ENCODE measurements around the gene PYURF. TPM values are rescaled to one million over a fixed set of nuclear protein-coding genes. Genes with fewer than 3 reads are reported as not detected.
"Not testable (repeated sequence)": the region's sequence is repeated elsewhere in the genome, so short reads cannot be mapped to it uniquely, and the experiment has no call there.

The PYURF gene
- total RNA-seq, 1 experiment from 2014 or later: 143 TPM

DNA sequence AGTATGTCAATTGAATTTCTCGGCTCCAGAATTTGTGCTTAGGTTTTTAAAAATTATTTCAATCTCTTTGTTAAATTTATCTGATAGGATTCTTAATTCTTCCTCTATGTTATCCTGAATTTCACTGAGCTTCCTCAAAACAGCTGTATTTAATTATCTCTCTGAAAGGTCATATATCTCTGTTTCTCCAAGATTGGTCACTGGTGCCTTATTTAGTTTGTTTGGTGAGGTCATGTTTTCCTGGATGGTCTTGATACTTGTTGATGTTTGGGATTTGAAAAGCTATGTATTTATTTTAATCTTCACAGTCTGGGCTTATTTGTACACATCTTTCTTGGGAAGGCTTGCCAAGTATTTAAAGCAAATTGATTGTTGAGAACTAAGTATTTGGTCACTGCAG is 44.0 kb upstream of the PYURF start:
- CTCF ChIA-PET: no interaction called here
- intact Hi-C loops (cut with micrococcal nuclease): no loop called here
- H3K4me1 ChIP-seq (ENCODE audit: insufficient read depth, low read length): no peaks in the 10 kb centered on the region
- no peak overlapping the region for H2AFZ ChIP-seq (ENCODE audit: low read length)
- TF ChIP-seq, protein P1, sequence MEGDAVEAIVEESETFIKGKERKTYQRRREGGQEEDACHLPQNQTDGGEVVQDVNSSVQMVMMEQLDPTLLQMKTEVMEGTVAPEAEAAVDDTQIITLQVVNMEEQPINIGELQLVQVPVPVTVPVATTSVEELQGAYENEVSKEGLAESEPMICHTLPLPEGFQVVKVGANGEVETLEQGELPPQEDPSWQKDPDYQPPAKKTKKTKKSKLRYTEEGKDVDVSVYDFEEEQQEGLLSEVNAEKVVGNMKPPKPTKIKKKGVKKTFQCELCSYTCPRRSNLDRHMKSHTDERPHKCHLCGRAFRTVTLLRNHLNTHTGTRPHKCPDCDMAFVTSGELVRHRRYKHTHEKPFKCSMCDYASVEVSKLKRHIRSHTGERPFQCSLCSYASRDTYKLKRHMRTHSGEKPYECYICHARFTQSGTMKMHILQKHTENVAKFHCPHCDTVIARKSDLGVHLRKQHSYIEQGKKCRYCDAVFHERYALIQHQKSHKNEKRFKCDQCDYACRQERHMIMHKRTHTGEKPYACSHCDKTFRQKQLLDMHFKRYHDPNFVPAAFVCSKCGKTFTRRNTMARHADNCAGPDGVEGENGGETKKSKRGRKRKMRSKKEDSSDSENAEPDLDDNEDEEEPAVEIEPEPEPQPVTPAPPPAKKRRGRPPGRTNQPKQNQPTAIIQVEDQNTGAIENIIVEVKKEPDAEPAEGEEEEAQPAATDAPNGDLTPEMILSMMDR (conservative IDR thresholded peaks at IDR 0.05; ENCODE audit: low read depth, low read length): no peak
- TF ChIP-seq EZH2phosphoT487 (IDR thresholded peaks at IDR 0.05; ENCODE audit: borderline replicate concordance, low read length) (no peak), EZH2 (IDR thresholded peaks at IDR 0.05; ENCODE audit: low read length, unreplicated experiment) (no peak)
- no peaks in the 10 kb centered on the region for H3K79me2 ChIP-seq (ENCODE audit: low read length)
- no peak overlapping the region for H3K27ac ChIP-seq (ENCODE audit: low read length)
- no peaks in the 10 kb centered on the region for H3K27me3 ChIP-seq (ENCODE audit: low read length)
- no peaks in the 10 kb centered on the region for H3K36me3 ChIP-seq (ENCODE audit: low read depth, low read length)
- no peak overlapping the region for H3K4me2 ChIP-seq (ENCODE audit: low read length)
- BruUV-seq (replicated peaks): no TSS peak
- no peak for ATAC-seq
- no peaks in the 10 kb centered on the region for H4K20me1 ChIP-seq (ENCODE audit: low read length)
- no peaks in the 10 kb centered on the region for H3K9me3 ChIP-seq (ENCODE audit: low read length)
- no peak overlapping the region for H3K9ac ChIP-seq (ENCODE audit: low read length)
- POLR2A ChIA-PET (ENCODE audit: unreplicated experiment): no interaction called here
- H3K9me2 ChIP-seq (replicated peaks; ENCODE audit: low read length): 0 out of 2 replicates have a peak, but pooled peaks cover 4% of the 10 kb centered on the region
- H3K4me3 ChIP-seq (ENCODE audit: low read length): no peak overlapping the region
- DNase-seq: no peak
- no peaks in the 10 kb centered on the region for H3F3A ChIP-seq (ENCODE audit: low read length, unreplicated experiment)

DNA sequence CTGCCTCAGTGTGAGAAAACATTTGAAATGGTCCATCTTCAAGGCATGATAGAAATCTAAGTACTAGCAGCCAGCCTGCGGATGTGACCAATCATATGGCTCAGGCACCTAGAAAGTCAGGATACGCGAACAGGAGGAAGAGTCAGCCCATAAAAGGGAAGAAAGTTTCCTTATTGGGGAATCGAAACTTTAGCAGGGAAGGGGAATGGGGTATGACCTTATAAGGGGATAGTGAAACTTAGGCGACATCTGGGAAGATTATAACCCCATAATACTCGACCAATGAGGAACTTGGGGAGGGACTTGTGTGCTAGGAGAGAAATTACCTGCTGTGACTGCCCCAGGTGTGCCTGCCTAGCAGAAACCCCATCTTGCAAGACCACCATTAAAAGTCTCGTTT is 26.2 kb upstream of the PYURF start:
- CTCF ChIA-PET: no interaction called here
- TF ChIP-seq EZH2phosphoT487 (IDR thresholded peaks at IDR 0.05; ENCODE audit: borderline replicate concordance, low read length) (no peak), EZH2 (IDR thresholded peaks at IDR 0.05; ENCODE audit: low read length, unreplicated experiment) (no peak)
- TF ChIP-seq, protein P1 (conservative IDR thresholded peaks at IDR 0.05; ENCODE audit: low read depth, low read length): no peak
- no peaks in the 10 kb centered on the region for H3K79me2 ChIP-seq (ENCODE audit: low read length)

DNA sequence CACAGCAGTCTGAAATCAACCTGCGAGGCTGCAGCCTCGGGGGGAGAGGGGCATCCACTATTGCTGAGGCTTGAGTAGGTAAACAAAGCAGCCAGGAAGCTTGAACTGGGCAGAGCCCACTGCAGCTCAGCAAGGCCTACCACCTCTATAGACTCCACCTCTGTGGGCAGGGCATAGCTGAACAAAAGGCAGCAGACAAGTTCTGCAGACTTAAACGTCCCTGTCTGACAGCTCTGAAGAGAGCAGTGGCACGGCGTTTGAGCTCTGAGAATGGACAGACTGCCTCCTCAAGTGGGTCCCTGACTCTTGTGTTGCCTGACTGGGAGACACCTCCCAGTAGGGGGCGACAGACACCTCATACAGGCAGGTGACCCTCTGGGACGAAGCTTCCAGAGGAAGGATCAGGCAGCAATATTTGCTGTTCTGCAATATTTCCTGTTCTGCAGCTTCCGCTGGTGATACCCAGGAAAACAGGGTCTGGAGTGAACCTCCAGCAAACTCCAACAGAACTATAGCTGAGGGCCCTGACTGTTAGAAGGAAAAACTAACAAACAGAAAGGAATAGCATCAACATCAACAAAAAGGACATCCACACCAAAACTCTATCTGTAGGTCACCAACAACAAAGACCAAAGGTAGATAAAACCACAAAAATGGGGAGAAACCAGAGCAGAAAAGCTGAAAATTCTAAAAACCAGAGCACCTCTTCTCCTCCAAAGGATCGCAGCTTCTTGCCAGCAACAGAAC is 15.9 kb upstream of the PYURF start:
- intact Hi-C loops (cut with micrococcal nuclease): loop anchor here (1.0 to 2.0 kb wide), 3 partner anchors 53 to 167 kb away; partner anchors contain the start of gene HERC3
- H4K20me1 ChIP-seq (ENCODE audit: low read length); H3K4me3 ChIP-seq (ENCODE audit: low read length); BruUV-seq (replicated peaks); H3K9me2 ChIP-seq (replicated peaks; ENCODE audit: low read length); H3K79me2 ChIP-seq (ENCODE audit: low read length); H3K27ac ChIP-seq (ENCODE audit: low read length); H3K9ac ChIP-seq (ENCODE audit: low read length); H3K4me2 ChIP-seq (ENCODE audit: low read length); H3F3A ChIP-seq (ENCODE audit: low read length, unreplicated experiment); H3K27me3 ChIP-seq (ENCODE audit: low read length); H3K9me3 ChIP-seq (ENCODE audit: low read length); H3K36me3 ChIP-seq (ENCODE audit: low read depth, low read length): not testable (repeated sequence)
- ChIA-PET POLR2A (ENCODE audit: unreplicated experiment) (interaction anchor here (0.6 kb wide), 1 partner anchor 121 kb away, joined by 4 read pairs; no protein-coding TSS in a partner anchor), CTCF (interaction anchor here (1.7 kb wide), 1 partner anchor 120 kb away, joined by 21 read pairs; no protein-coding TSS in a partner anchor)
- peak overlapping the region; percentile 55 for H2AFZ ChIP-seq (ENCODE audit: low read length)
- ATAC-seq (0 out of 2 replicates have a peak, but pooled peaks have one; percentile 38), DNase-seq (peak; percentile 64)
- TF ChIP-seq, protein P1 (conservative IDR thresholded peaks at IDR 0.05; ENCODE audit: low read depth, low read length): peak; percentile 55
- peaks cover 12% of the 10 kb centered on the region for H3K4me1 ChIP-seq (ENCODE audit: insufficient read depth, low read length)

More for the DNA sequence above, 26.2 kb upstream of the PYURF start:
- Histone ChIP-seq H3K4me3 (ENCODE audit: low read length) (no peak overlapping the region), H3F3A (ENCODE audit: low read length, unreplicated experiment) (no peaks in the 10 kb centered on the region), H4K20me1 (ENCODE audit: low read length) (no peaks in the 10 kb centered on the region), H3K9ac (ENCODE audit: low read length) (no peak overlapping the region), H3K4me1 (ENCODE audit: insufficient read depth, low read length) (no peaks in the 10 kb centered on the region), H3K27ac (ENCODE audit: low read length) (no peak overlapping the region), H3K36me3 (ENCODE audit: low read depth, low read length) (no peaks in the 10 kb centered on the region), H3K27me3 (ENCODE audit: low read length) (no peaks in the 10 kb centered on the region), H3K4me2 (ENCODE audit: low read length) (no peak overlapping the region), H3K9me2 (replicated peaks; ENCODE audit: low read length) (no peaks in the 10 kb centered on the region), H3K9me3 (ENCODE audit: low read length) (no peaks in the 10 kb centered on the region), H2AFZ (ENCODE audit: low read length) (no peak overlapping the region)
- DNase-seq (no peak), ATAC-seq (no peak)
- BruUV-seq (replicated peaks): no TSS peak
- POLR2A ChIA-PET (ENCODE audit: unreplicated experiment): no interaction called here
- intact Hi-C loops (cut with micrococcal nuclease): no loop called here

Data from PC-3 (cell line).